ENCODE results near the gene MACROD2. TPM values are rescaled to one million over a fixed set of nuclear protein-coding genes. Genes with fewer than 3 reads are reported as not detected.

The MACROD2 gene
- total and polyA plus RNA-seq, 2 donors (not counting 1 experiment from before 2014, with no cell fraction given) = 5.3 to 6.7 TPM

DNA sequence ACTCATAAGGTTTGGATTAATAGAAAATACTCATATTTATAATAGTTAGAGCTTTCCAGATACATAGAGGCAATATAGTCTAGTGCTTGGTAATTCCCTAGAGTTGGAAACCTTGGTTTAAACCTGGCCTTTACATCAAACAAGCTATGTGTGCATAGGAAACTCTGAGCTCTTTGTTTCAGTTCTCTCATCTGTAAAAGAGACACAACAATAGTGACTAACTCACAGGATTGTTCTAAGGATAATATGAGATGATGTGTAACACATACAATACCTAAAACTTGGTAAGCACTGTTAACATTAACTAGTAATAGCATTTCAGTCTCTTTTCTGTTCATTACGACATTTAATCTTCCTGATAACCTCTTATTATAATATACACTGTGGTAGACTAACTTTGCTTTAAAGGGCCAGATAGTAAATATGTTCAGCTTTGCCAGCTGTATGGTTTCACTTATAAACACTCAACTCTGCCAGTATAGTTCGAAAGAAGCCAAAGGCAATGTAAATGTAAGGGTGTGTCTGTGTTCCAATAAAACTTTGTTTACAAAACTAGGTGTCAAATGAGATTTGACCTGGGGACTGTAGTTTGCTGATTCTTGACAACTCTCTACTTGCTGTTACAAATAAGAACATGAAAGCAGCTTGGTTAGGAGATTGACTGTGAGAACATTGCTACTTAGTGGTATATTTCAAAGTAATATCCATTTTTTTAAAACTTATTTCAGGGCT, 712.7 kb downstream of the MACROD2 start:
- ATAC-seq (ENCODE audit: low read depth) = no peak
- Mint-ChIP-seq H3K4me1 (no peaks in the 10 kb centered on the region), H3K4me3 (no peak overlapping the region), H3K27ac (no peak overlapping the region), H3K27me3 (peaks cover 3% of the 10 kb centered on the region), H3K9me3 (ENCODE audit: insufficient read depth) (no peaks in the 10 kb centered on the region)
- ChIA-PET POLR2A (no interaction called here), CTCF (no interaction called here)
- Histone ChIP-seq H3K4me2 (replicated peaks; ENCODE audit: low read depth, low read length, poor library complexity, severe bottlenecking) (no peak overlapping the region), H3K36me3 (replicated peaks in 1 of 2; ENCODE audit: control extremely low read depth in 1 of 2, control insufficient read depth in 1 of 2, extremely low read depth in 1 of 2, insufficient read depth in 2 of 2, low read length in 1 of 2) (no peaks in the 10 kb centered on the region), H3K9ac (ENCODE audit: low read length) (no peak overlapping the region), H2AFZ (ENCODE audit: insufficient read depth, low read depth, low read length, poor library complexity, severe bottlenecking) (no peak overlapping the region), H3K27ac (ENCODE audit: low read length in 2 of 2) (no peak overlapping the region), H3K4me3 (ENCODE audit: control extremely low read depth in 1 of 5, extremely low read depth in 1 of 5, insufficient read depth in 1 of 5, low read depth in 2 of 5, low read length in 4 of 5) (no peak overlapping the region), H3K9me3 (ENCODE audit: control extremely low read depth in 1 of 3, control insufficient read depth in 2 of 3, insufficient read depth in 1 of 3, low read length in 2 of 3) (no peaks in the 10 kb centered on the region), H3K4me1 (ENCODE audit: control insufficient read depth in 2 of 2, insufficient read depth in 2 of 2, low read length in 2 of 2) (no peaks in the 10 kb centered on the region), H4K20me1 (ENCODE audit: control insufficient read depth, insufficient read depth, low read length, poor library complexity, severe bottlenecking) (no peaks in the 10 kb centered on the region), H3K27me3 (replicated peaks in 1 of 4; ENCODE audit: control extremely low read depth in 1 of 4, control insufficient read depth in 3 of 4, insufficient read depth in 4 of 4, low read length in 3 of 4) (no peaks in the 10 kb centered on the region), H3K79me2 (ENCODE audit: control insufficient read depth, insufficient read depth, low read length) (no peaks in the 10 kb centered on the region)
- intact Hi-C loops (cut with micrococcal nuclease) = no loop called here
- no CpG with 5 or more reads among the region's 2 CpGs for WGBS (ENCODE audit: insufficient coverage)
- no peak for DNase-seq
- no peak for TF ChIP-seq EZH2 (IDR thresholded peaks at IDR 0.05; ENCODE audit: borderline replicate concordance, insufficient read depth, low read depth, low read length, poor library complexity, severe bottlenecking)
- TF ChIP-seq, protein P1, sequence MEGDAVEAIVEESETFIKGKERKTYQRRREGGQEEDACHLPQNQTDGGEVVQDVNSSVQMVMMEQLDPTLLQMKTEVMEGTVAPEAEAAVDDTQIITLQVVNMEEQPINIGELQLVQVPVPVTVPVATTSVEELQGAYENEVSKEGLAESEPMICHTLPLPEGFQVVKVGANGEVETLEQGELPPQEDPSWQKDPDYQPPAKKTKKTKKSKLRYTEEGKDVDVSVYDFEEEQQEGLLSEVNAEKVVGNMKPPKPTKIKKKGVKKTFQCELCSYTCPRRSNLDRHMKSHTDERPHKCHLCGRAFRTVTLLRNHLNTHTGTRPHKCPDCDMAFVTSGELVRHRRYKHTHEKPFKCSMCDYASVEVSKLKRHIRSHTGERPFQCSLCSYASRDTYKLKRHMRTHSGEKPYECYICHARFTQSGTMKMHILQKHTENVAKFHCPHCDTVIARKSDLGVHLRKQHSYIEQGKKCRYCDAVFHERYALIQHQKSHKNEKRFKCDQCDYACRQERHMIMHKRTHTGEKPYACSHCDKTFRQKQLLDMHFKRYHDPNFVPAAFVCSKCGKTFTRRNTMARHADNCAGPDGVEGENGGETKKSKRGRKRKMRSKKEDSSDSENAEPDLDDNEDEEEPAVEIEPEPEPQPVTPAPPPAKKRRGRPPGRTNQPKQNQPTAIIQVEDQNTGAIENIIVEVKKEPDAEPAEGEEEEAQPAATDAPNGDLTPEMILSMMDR (IDR thresholded peaks at IDR 0.05) = no peak

GRCh38 chr20:14709439-14709838, 714.1 kb downstream of the MACROD2 start:
- Mint-ChIP-seq H3K9me3 (ENCODE audit: insufficient read depth) (no peaks in the 10 kb centered on the region), H3K4me3 (no peak overlapping the region), H3K27ac (no peak overlapping the region), H3K27me3 (peaks cover 5% of the 10 kb centered on the region), H3K4me1 (no peaks in the 10 kb centered on the region)
- no peak overlapping the region for H2AFZ ChIP-seq (ENCODE audit: insufficient read depth, low read depth, low read length, poor library complexity, severe bottlenecking)
- no peak overlapping the region for H3K9ac ChIP-seq (ENCODE audit: low read length)
- ChIA-PET CTCF (no interaction called here), POLR2A (no interaction called here)
- no peak overlapping the region for H3K4me2 ChIP-seq (replicated peaks; ENCODE audit: low read depth, low read length, poor library complexity, severe bottlenecking)
- no peaks in the 10 kb centered on the region for H3K9me3 ChIP-seq (ENCODE audit: control extremely low read depth in 1 of 3, control insufficient read depth in 2 of 3, insufficient read depth in 1 of 3, low read length in 2 of 3)
- no peaks in the 10 kb centered on the region for H3K27me3 ChIP-seq (replicated peaks in 1 of 4; ENCODE audit: control extremely low read depth in 1 of 4, control insufficient read depth in 3 of 4, insufficient read depth in 4 of 4, low read length in 3 of 4)
- no peak for ATAC-seq (ENCODE audit: low read depth)
- no CpG with 5 or more reads among the region's 2 CpGs for WGBS (ENCODE audit: insufficient coverage)
- no peak for TF ChIP-seq EZH2 (IDR thresholded peaks at IDR 0.05; ENCODE audit: borderline replicate concordance, insufficient read depth, low read depth, low read length, poor library complexity, severe bottlenecking)
- TF ChIP-seq, protein P1 (IDR thresholded peaks at IDR 0.05) = no peak
- intact Hi-C loops (cut with micrococcal nuclease) = no loop called here
- no peak for DNase-seq
- no peak overlapping the region for H3K27ac ChIP-seq (ENCODE audit: low read length in 2 of 2)
- no peaks in the 10 kb centered on the region for H3K36me3 ChIP-seq (replicated peaks in 1 of 2; ENCODE audit: control extremely low read depth in 1 of 2, control insufficient read depth in 1 of 2, extremely low read depth in 1 of 2, insufficient read depth in 2 of 2, low read length in 1 of 2)
- H3K4me1 ChIP-seq (ENCODE audit: control insufficient read depth in 2 of 2, insufficient read depth in 2 of 2, low read length in 2 of 2) = no peaks in the 10 kb centered on the region
- no peaks in the 10 kb centered on the region for H3K79me2 ChIP-seq (ENCODE audit: control insufficient read depth, insufficient read depth, low read length)
- no peaks in the 10 kb centered on the region for H4K20me1 ChIP-seq (ENCODE audit: control insufficient read depth, insufficient read depth, low read length, poor library complexity, severe bottlenecking)
- no peak overlapping the region for H3K4me3 ChIP-seq (ENCODE audit: control extremely low read depth in 1 of 5, extremely low read depth in 1 of 5, insufficient read depth in 1 of 5, low read depth in 2 of 5, low read length in 4 of 5)
